PC-3 (cell line): ENCODE measurements around the gene EXOSC7. TPM values are rescaled to one million over a fixed set of nuclear protein-coding genes. Genes with fewer than 3 reads are reported as not detected.

Experiments used
- ATAC-seq: fragments of 200-7000 bp; cut with Tn5 transposase; 2 replicates; pipeline ENCODE4 v1.9.1; 2020; ENCODE audit warnings: mild to moderate bottlenecking, moderate library complexity
- BruUV-seq: library from RNA; stranded (reverse); fragments of 400-500 nt; replicated peaks from 2 replicates; lab custom pipeline; 2021; lab: Mats Ljungman, UMichigan
- CTCF ChIA-PET: fragments of 300-600 bp; sonication (Branson Sonifier 250); formaldehyde crosslinking; loops from one replicate; lab custom pipeline; 2022; ENCODE audit warnings: antibody characterized with exemption; lab: Charles Lee
- POLR2A ChIA-PET: fragments of 300-600 bp; sonication (Branson Sonifier 250); formaldehyde crosslinking; loops from one replicate; lab custom pipeline; 2022; ENCODE audit warnings: antibody characterized with exemption; ENCODE audit not compliant: unreplicated experiment; lab: Charles Lee
- DNase-seq: peaks from one replicate; pipeline ENCODE4 v3.0.0-alpha.2; 2015
- H2AFZ ChIP-seq: fragments of 300-600 bp; sonication (generic); 2 replicates; pipeline ENCODE4 v1.6.0; 2016; ENCODE audit warnings: antibody characterized with exemption, low read length
- H3F3A ChIP-seq: fragments of 300-600 bp; sonication (generic); one replicate; pipeline ENCODE4 v1.6.0; 2017; ENCODE audit warnings: antibody characterized with exemption, low read length, control low read depth, mild to moderate bottlenecking; ENCODE audit not compliant: unreplicated experiment
- H3K27ac ChIP-seq: fragments of 300-600 bp; sonication (generic); 2 replicates; pipeline ENCODE4 v1.5.1; 2016; ENCODE audit warnings: mild to moderate bottlenecking, low read length
- H3K27me3 ChIP-seq: fragments of 300-600 bp; sonication (generic); 2 replicates; pipeline ENCODE4 v1.6.1; 2016; ENCODE audit warnings: low read length, mixed read lengths
- H3K36me3 ChIP-seq: fragments of 300-600 bp; sonication (generic); 2 replicates; pipeline ENCODE4 v1.6.1; 2016; ENCODE audit warnings: low read depth, mixed run types, low read length, mixed read lengths
- H3K4me1 ChIP-seq: fragments of 300-600 bp; sonication (generic); 2 replicates; pipeline ENCODE4 v1.5.1; 2016; ENCODE audit warnings: low read length; ENCODE audit not compliant: insufficient read depth
- H3K4me2 ChIP-seq: fragments of 300-600 bp; sonication (generic); 2 replicates; pipeline ENCODE4 v1.6.0; 2016; ENCODE audit warnings: low read length
- H3K4me3 ChIP-seq: fragments of 300-600 bp; sonication (generic); 2 replicates; pipeline ENCODE4 v1.5.1; 2016; ENCODE audit warnings: mild to moderate bottlenecking, low read length, mixed read lengths
- H3K79me2 ChIP-seq: fragments of 300-600 bp; sonication (generic); 2 replicates; pipeline ENCODE4 v1.6.1; 2017; ENCODE audit warnings: low read length, mixed read lengths
- H3K9ac ChIP-seq: fragments of 300-600 bp; sonication (generic); 2 replicates; pipeline ENCODE4 v1.6.0; 2016; ENCODE audit warnings: mild to moderate bottlenecking, low read length
- H3K9me2 ChIP-seq: fragments of 300-600 bp; sonication (generic); replicated peaks from 2 replicates; pipeline ENCODE4 v1.6.1; 2016; ENCODE audit warnings: mixed run types, low read length, mixed read lengths
- H3K9me3 ChIP-seq: fragments of 300-600 bp; sonication (generic); 2 replicates; pipeline ENCODE4 v1.6.1; 2016; ENCODE audit warnings: low read length, mixed read lengths
- H4K20me1 ChIP-seq: fragments of 300-600 bp; sonication (generic); 2 replicates; pipeline ENCODE4 v1.6.1; 2016; ENCODE audit warnings: low read length, mixed read lengths
- CTCF ChIP-seq: fragments of 300-600 bp; sonication (generic); conservative IDR thresholded peaks from 2 replicates; pipeline ENCODE4 v1.5.1; 2017; ENCODE audit warnings: antibody characterized with exemption, low read depth, mild to moderate bottlenecking, low read length
- EZH2 ChIP-seq: fragments of 300-600 bp; sonication (generic); IDR thresholded peaks from one replicate; pipeline ENCODE4 v1.6.1; 2017; ENCODE audit warnings: antibody characterized with exemption, mild to moderate bottlenecking, low read length; ENCODE audit not compliant: unreplicated experiment
- EZH2phosphoT487 ChIP-seq: fragments of 300-600 bp; sonication (generic); IDR thresholded peaks from 2 replicates; pipeline ENCODE4 v1.6.1; 2018; ENCODE audit warnings: mild to moderate bottlenecking, antibody characterized with exemption, low read length, borderline replicate concordance
- intact Hi-C: fragments of 100-400 bp; cut with micrococcal nuclease; formaldehyde crosslinking; loops from 2 replicates; pipeline ENCODE4 v1.9.0; 2023
- total RNA-seq: library from RNA; depleted of rRNA; stranded (reverse); fragments of >200 nt; gene quantifications from 2 replicates; pipeline ENCODE4 v1.2.3, GENCODE V29; 2014

The EXOSC7 gene
- total RNA-seq, 1 experiment from 2014 or later: 81.5 TPM

GRCh38 chr3:45007091-45007490 lies 31.0 kb downstream of the EXOSC7 start:
- Histone ChIP-seq H3K27me3 (no peaks in the 10 kb centered on the region), H3K36me3 (peaks cover 51% of the 10 kb centered on the region), H3K9ac (no peak overlapping the region), H3K9me2 (no peaks in the 10 kb centered on the region), H3K4me3 (no peak overlapping the region), H3K4me1 (no peaks in the 10 kb centered on the region), H3F3A (no peaks in the 10 kb centered on the region), H3K79me2 (no peaks in the 10 kb centered on the region), H3K4me2 (no peak overlapping the region), H4K20me1 (no peaks in the 10 kb centered on the region), H3K27ac (no peak overlapping the region), H3K9me3 (no peaks in the 10 kb centered on the region), H2AFZ (no peak overlapping the region)
- POLR2A ChIA-PET: no interaction called here
- intact Hi-C loops: no loop called here
- CTCF ChIA-PET: no interaction called here
- ATAC-seq: no peak
- no TSS peak for BruUV-seq
- TF ChIP-seq CTCF: no peak
- no peak for TF ChIP-seq EZH2
- TF ChIP-seq EZH2phosphoT487: no peak
- DNase-seq: no peak

- H3K79me2 ChIP-seq: no peaks in the 10 kb centered on the region
- no peak for DNase-seq
- no peaks in the 10 kb centered on the region for H3K9me3 ChIP-seq
- H3K27me3 ChIP-seq: no peaks in the 10 kb centered on the region
- no peak overlapping the region for H3K4me2 ChIP-seq
- ChIA-PET CTCF (no interaction called here), POLR2A (no interaction called here)
- no peaks in the 10 kb centered on the region for H3K4me1 ChIP-seq
- intact Hi-C loops: no loop called here
- H3K9me2 ChIP-seq: no peaks in the 10 kb centered on the region
- no peak overlapping the region for H2AFZ ChIP-seq
- H3K9ac ChIP-seq: no peak overlapping the region
- H3K4me3 ChIP-seq: no peak overlapping the region
- BruUV-seq: no TSS peak
- no peaks in the 10 kb centered on the region for H3F3A ChIP-seq
- H3K27ac ChIP-seq: no peak overlapping the region
- peaks cover 62% of the 10 kb centered on the region for H3K36me3 ChIP-seq
- no peaks in the 10 kb centered on the region for H4K20me1 ChIP-seq
- no peak for ATAC-seq
- TF ChIP-seq CTCF (no peak), EZH2phosphoT487 (no peak), EZH2 (no peak)
Observed at GRCh38 chr3:45008117-45008516, 32.1 kb downstream of the EXOSC7 start.

GRCh38 chr3:45009868-45010267 lies 33.8 kb downstream of the EXOSC7 start:
- CTCF ChIA-PET: no interaction called here
- intact Hi-C loops: no loop called here
- Histone ChIP-seq H3F3A (no peaks in the 10 kb centered on the region), H3K9ac (no peak overlapping the region), H3K36me3 (peaks cover 55% of the 10 kb centered on the region), H2AFZ (no peak overlapping the region), H3K27me3 (no peaks in the 10 kb centered on the region), H4K20me1 (no peaks in the 10 kb centered on the region), H3K4me1 (no peaks in the 10 kb centered on the region), H3K9me3 (no peaks in the 10 kb centered on the region), H3K4me2 (no peak overlapping the region), H3K4me3 (no peak overlapping the region), H3K9me2 (no peaks in the 10 kb centered on the region), H3K79me2 (no peaks in the 10 kb centered on the region), H3K27ac (no peak overlapping the region)
- POLR2A ChIA-PET: no interaction called here
- no TSS peak for BruUV-seq
- DNase-seq (no peak), ATAC-seq (no peak)
- TF ChIP-seq EZH2phosphoT487 (no peak), EZH2 (no peak), CTCF (no peak)
